Measurements from ENCODE around the gene MFSD6L. TPM values are rescaled to one million over a fixed set of nuclear protein-coding genes. Genes with fewer than 3 reads are reported as not detected.

Gene MFSD6L
- total RNA-seq, 4 donors from 2014 or later: 0.26 to 1.0 (median 0.65) TPM

DNA sequence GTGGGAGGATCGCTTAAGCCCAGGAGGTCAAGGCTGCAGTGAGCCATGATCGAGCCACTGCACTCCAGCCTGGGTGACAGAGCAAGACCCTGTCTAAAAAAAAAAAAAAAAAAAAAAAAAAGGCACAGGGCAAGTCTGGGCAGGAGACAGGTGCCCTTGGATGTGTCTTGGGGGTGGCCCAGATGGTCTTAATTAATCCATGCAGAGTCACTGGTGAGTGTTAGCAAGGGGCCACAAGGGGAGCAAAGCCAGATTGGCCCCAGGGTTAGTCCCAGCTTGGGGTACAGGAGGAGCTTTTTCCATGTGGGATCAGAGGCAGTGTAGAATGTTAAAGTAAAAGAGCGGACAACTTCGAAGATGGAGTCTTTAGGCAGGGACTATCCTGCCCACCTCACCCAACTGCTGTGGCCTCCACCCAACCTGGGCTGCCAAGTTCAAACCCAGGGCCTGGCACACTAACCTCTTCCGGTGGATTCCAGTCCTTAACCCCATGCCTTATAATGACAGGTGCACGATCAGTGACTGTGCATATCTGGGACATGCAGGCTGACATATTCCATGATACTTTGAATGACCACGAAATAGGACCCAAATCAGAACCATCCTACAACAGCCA lies 32.2 kb upstream of the MFSD6L start:
- H3K36me3 ChIP-seq: no peaks in the 10 kb centered on the region
- H3K27ac ChIP-seq: no peak overlapping the region
- H3K9me3 ChIP-seq: no peaks in the 10 kb centered on the region
- DNase-seq (ENCODE audit: low spot score in 2 of 2): peak in 1 of 2 donors; percentile 53
- H3K27me3 ChIP-seq: peaks cover 48% of the 10 kb centered on the region
- no peak overlapping the region for H3K4me3 ChIP-seq
- 74% methylated on average over 7 of the region's 7 CpGs for WGBS
- H3K4me1 ChIP-seq: no peaks in the 10 kb centered on the region
- TF ChIP-seq, protein P1, sequence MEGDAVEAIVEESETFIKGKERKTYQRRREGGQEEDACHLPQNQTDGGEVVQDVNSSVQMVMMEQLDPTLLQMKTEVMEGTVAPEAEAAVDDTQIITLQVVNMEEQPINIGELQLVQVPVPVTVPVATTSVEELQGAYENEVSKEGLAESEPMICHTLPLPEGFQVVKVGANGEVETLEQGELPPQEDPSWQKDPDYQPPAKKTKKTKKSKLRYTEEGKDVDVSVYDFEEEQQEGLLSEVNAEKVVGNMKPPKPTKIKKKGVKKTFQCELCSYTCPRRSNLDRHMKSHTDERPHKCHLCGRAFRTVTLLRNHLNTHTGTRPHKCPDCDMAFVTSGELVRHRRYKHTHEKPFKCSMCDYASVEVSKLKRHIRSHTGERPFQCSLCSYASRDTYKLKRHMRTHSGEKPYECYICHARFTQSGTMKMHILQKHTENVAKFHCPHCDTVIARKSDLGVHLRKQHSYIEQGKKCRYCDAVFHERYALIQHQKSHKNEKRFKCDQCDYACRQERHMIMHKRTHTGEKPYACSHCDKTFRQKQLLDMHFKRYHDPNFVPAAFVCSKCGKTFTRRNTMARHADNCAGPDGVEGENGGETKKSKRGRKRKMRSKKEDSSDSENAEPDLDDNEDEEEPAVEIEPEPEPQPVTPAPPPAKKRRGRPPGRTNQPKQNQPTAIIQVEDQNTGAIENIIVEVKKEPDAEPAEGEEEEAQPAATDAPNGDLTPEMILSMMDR (IDR thresholded peaks at IDR 0.05): no peak
- TF ChIP-seq POLR2A (IDR thresholded peaks at IDR 0.05) (no peak), POLR2AphosphoS5 (IDR thresholded peaks at IDR 0.05) (no peak), EP300 (IDR thresholded peaks at IDR 0.05) (no peak)

DNA sequence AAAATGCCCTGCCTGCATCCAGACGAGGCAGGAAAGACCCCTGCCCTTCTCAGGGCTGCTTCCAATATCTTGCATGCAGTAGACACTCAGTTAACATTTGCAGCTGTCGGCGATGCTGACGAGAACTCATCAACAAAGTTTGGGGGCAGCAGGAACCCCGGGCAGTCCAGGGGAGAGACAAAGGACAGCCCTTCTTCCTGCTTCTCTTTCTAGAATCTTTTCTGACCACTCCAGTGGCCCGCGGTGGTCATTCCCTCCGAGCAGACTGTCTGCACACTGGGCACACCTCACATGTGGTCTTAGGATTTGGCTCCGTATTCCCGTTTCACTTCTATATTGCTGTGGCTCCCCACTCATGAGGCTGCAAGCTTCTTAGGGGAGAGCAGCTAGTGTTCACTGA lies 31.0 kb upstream of the MFSD6L start:
- Histone ChIP-seq H3K27ac (no peak overlapping the region), H3K9me3 (no peaks in the 10 kb centered on the region), H3K27me3 (peaks cover 38% of the 10 kb centered on the region), H3K36me3 (no peaks in the 10 kb centered on the region), H3K4me3 (no peak overlapping the region), H3K4me1 (no peaks in the 10 kb centered on the region)
- TF ChIP-seq POLR2AphosphoS5 (IDR thresholded peaks at IDR 0.05): no peak
- TF ChIP-seq, protein P1 (IDR thresholded peaks at IDR 0.05): no peak
- TF ChIP-seq POLR2A (IDR thresholded peaks at IDR 0.05): no peak
- no peak for TF ChIP-seq EP300 (IDR thresholded peaks at IDR 0.05)
- WGBS: 83% methylated on average over 10 of the region's 10 CpGs
- no peak for DNase-seq (ENCODE audit: low spot score in 2 of 2)

DNA sequence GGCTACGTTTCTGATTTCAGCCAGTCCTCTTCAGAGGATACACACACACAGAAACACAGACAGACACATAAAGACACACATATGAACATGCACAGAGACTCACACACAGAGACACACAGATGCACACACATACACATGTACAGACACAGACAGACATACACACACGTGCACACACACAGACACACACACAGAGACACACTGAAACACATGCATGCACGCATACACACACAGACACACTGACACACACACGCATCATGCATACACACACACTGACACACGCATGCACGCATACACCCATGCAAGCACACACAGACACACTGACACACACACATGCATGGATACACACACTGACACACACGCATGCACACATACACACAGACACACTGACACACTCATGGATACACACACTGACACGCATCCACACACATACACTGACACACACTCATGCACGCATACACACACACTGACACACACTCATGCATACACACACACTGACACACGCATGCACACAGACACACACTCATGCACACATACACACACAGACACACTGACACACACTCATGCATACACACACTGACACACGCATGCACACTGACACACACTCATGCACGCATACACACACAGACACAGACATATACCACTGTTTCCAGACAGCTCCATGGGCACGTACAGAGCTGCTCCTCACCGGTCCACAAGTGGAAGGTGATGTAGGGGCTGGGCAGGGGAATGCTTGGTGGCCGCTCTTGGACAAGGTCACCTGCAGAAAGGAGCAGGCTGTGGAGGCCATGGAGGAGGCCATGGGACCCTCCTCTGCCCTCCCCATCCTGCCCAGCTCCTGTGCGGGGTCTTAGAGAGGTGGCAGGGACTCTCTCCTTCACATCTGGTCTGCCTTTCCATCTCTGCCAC lies 30.1 kb upstream of the MFSD6L start:
- Histone ChIP-seq H3K9me3 (peaks cover 4% of the 10 kb centered on the region), H3K4me1 (no peaks in the 10 kb centered on the region), H3K27me3 (peaks cover 37% of the 10 kb centered on the region), H3K4me3 (no peak overlapping the region), H3K27ac (no peak overlapping the region), H3K36me3 (no peaks in the 10 kb centered on the region)
- DNase-seq (ENCODE audit: low spot score in 2 of 2): peak in 1 of 2 donors; percentile 50
- WGBS: 86% methylated on average over 11 of the region's 16 CpGs
- TF ChIP-seq POLR2AphosphoS5 (IDR thresholded peaks at IDR 0.05): no peak
- TF ChIP-seq, protein P1 (IDR thresholded peaks at IDR 0.05): no peak
- no peak for TF ChIP-seq EP300 (IDR thresholded peaks at IDR 0.05)
- TF ChIP-seq POLR2A (IDR thresholded peaks at IDR 0.05): no peak

DNA sequence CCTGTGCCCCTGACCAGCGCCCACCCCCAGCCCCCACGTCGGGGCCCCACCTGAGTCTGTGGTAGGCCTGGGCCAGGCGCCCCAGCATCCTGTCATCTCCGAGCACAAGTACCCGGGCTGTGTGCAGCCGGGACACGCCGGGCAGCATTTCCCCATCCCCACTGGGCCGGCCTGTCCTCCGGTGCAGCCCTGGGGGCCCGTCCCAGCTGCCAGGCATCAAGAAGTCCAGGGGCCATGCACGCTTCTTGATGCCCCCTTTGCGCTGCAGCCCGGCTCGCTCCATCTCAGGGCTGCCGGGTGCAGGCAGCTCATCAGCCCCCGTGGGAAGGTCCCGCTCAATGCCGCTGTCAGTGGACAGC lies 29.3 kb upstream of the MFSD6L start:
- H3K4me3 ChIP-seq: no peak overlapping the region
- H3K4me1 ChIP-seq: no peaks in the 10 kb centered on the region
- WGBS: 65% methylated on average over 5 of the region's 20 CpGs
- no peaks in the 10 kb centered on the region for H3K36me3 ChIP-seq
- no peak overlapping the region for H3K27ac ChIP-seq
- peaks cover 4% of the 10 kb centered on the region for H3K9me3 ChIP-seq
- peak in 1 of 2 donors; percentile 48 for DNase-seq (ENCODE audit: low spot score in 2 of 2)
- TF ChIP-seq POLR2AphosphoS5 (IDR thresholded peaks at IDR 0.05) (no peak), POLR2A (IDR thresholded peaks at IDR 0.05) (no peak), EP300 (IDR thresholded peaks at IDR 0.05) (no peak)
- TF ChIP-seq, protein P1 (IDR thresholded peaks at IDR 0.05): no peak
- peaks cover 34% of the 10 kb centered on the region for H3K27me3 ChIP-seq

DNA sequence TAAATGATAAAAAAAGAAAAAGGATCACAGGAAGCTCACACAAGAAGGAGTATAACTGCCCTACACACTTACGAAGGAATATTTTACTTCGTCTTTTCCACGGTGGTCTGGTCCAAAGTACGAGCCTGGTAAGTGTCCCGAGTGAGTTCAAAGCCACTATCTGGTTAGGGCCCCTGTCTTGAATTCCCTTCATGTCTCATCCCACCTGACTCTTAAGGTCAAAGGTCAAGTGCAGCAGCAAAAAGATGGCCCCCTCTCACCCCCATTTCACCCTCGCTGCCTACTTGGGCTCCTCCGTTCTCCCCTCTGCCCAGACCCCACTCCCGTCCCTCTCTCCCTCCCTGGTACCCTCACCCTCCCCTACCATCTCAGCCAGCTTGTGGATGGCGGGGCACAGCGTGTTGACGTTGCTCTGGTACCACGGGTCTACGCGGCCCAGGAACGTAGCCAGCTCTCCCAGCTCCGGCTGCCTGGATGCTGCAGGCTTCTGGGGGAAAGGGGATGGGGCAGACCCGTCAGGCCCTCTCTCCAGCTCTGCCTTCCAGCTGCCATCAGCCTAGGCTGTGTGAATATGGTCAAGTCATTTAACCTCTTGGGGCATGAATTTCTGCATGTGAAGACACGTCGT lies 27.8 kb upstream of the MFSD6L start:
- 71% methylated on average over 14 of the region's 19 CpGs for WGBS
- H3K27me3 ChIP-seq: peaks cover 24% of the 10 kb centered on the region
- H3K27ac ChIP-seq: no peak overlapping the region
- no peaks in the 10 kb centered on the region for H3K4me1 ChIP-seq
- no peak for DNase-seq (ENCODE audit: low spot score in 2 of 2)
- TF ChIP-seq POLR2A (IDR thresholded peaks at IDR 0.05): no peak
- no peak for TF ChIP-seq EP300 (IDR thresholded peaks at IDR 0.05)
- TF ChIP-seq, protein P1 (IDR thresholded peaks at IDR 0.05): no peak
- TF ChIP-seq POLR2AphosphoS5 (IDR thresholded peaks at IDR 0.05): no peak
- no peaks in the 10 kb centered on the region for H3K36me3 ChIP-seq
- peaks cover 4% of the 10 kb centered on the region for H3K9me3 ChIP-seq
- H3K4me3 ChIP-seq: no peak overlapping the region
